HepG2 (cell line): ENCODE data around the gene ERP27. TPM values are rescaled to one million over a fixed set of nuclear protein-coding genes. Genes with fewer than 3 reads are reported as not detected.

Experiments
- ATAC-seq: fragments of 200-7000 bp; cut with Tn5 transposase; 3 replicates; pipeline ENCODE4 v1.9.1; 2020; ENCODE audit warnings: mild to moderate bottlenecking, moderate library complexity
- BruUV-seq: library from RNA; stranded (reverse); fragments of 400-500 nt; replicated peaks from 2 replicates; lab custom pipeline; 2021; lab: Mats Ljungman, UMichigan
- CTCF ChIA-PET: fragments of 300-600 bp; formaldehyde crosslinking; extraction: SDS; loops from one replicate; lab custom pipeline; 2021; ENCODE audit warnings: low total read pairs, inconsistent platforms, low intra/inter-chr PET ratio; lab: Yijun Ruan, JAX
- POLR2A ChIA-PET: fragments of 350-600 bp; sonication (Branson Sonifier 250); formaldehyde crosslinking; loops from one replicate; lab custom pipeline; 2020; ENCODE audit warnings: antibody characterized with exemption, inconsistent platforms; lab: Yijun Ruan, JAX
- DNase-seq: peaks from one replicate; pipeline ENCODE4 v3.0.0-alpha.2; 2015; ENCODE audit warnings: low spot score
- FAIRE-seq: peaks from 3 replicates; lab custom pipeline; 2011; peaks lifted over from hg19 to GRCh38; lab: Jason Lieb, UNC
- H2AFZ ChIP-seq: one replicate; pipeline ENCODE4 v1.6.1; 2011; ENCODE audit warnings: low read length, inconsistent platforms
- H3K27ac ChIP-seq: fragments of 300-600 bp; 3 replicates; pipeline ENCODE4 v1.8.0; 2011; ENCODE audit warnings: mixed run types, mild to moderate bottlenecking, mixed read lengths, low read length, inconsistent platforms; ENCODE audit not compliant: insufficient read depth; ENCODE audit errors: extremely low read length
- H3K27me3 ChIP-seq, 2 experiments: fragments of 200-600 bp in 1 of 2; 2 replicates in 1 of 2; 3 replicates in 1 of 2; pipeline versions ENCODE4 v1.6.0 to v1.8.0; 2011; ENCODE audit warnings: low read length in 2 of 2, mild to moderate bottlenecking in 2 of 2, moderate library complexity in 2 of 2, inconsistent platforms in 1 of 2; ENCODE audit not compliant: insufficient read depth in 2 of 2, control insufficient read depth in 1 of 2
- H3K36me3 ChIP-seq, 2 experiments: fragments of 200-600 bp in 1 of 2; replicated peaks in 1 of 2; 2 replicates in 1 of 2; 3 replicates in 1 of 2; pipeline versions ENCODE4 v1.5.1 to v1.8.0; 2011; ENCODE audit warnings: low read length in 2 of 2, inconsistent platforms in 1 of 2; ENCODE audit not compliant: insufficient read depth in 2 of 2, control insufficient read depth in 1 of 2
- H3K4me1 ChIP-seq: 2 replicates; pipeline ENCODE4 v1.5.1; 2012; ENCODE audit warnings: low read length, inconsistent platforms; ENCODE audit not compliant: insufficient read depth
- H3K4me2 ChIP-seq: 2 replicates; pipeline ENCODE4 v1.6.0; 2011; ENCODE audit warnings: low read depth, low read length, inconsistent platforms
- H3K4me3 ChIP-seq, 3 experiments: fragments of 200-600 bp in 1 of 3; sonication (generic), shearing (Covaris generic) in 1 of 3; replicated peaks in 1 of 3; 2 replicates each; pipeline ENCODE4 v1.5.1; 2011 to 2016; ENCODE audit warnings: low read length in 3 of 3, inconsistent platforms in 2 of 3, low read depth in 2 of 3, mild to moderate bottlenecking in 2 of 3, control low read depth in 1 of 3, mixed read lengths in 1 of 3; ENCODE audit not compliant: insufficient read depth in 1 of 3
- H3K79me2 ChIP-seq: one replicate; pipeline ENCODE4 v1.6.1; 2011; ENCODE audit warnings: low read length, inconsistent platforms; ENCODE audit not compliant: insufficient read depth
- H3K9ac ChIP-seq: 2 replicates; pipeline ENCODE4 v1.6.0; 2011; ENCODE audit warnings: mild to moderate bottlenecking, low read depth, low read length, inconsistent platforms; ENCODE audit not compliant: insufficient read depth
- H3K9me3 ChIP-seq: 2 replicates; pipeline ENCODE4 v1.5.1; 2012; ENCODE audit warnings: mild to moderate bottlenecking, low read length
- H4K20me1 ChIP-seq: 2 replicates; pipeline ENCODE4 v1.6.0; 2011; ENCODE audit warnings: inconsistent platforms, mild to moderate bottlenecking, low read length, moderate library complexity; ENCODE audit not compliant: insufficient read depth
- ELF4 ChIP-seq: sonication (generic); formaldehyde crosslinking; IDR thresholded peaks from 2 replicates; pipeline ENCODE4 v1.5.0; 2020; ENCODE audit warnings: missing genetic modification reagents, mild to moderate bottlenecking, moderate library complexity, borderline replicate concordance
- FIP1L1 ChIP-seq: fragments of 200-400 bp; formaldehyde crosslinking; IDR thresholded peaks from 2 replicates; pipeline ENCODE4 v1.6.1; 2018; ENCODE audit warnings: low read depth, mild to moderate bottlenecking, low read length, moderate library complexity, borderline replicate concordance; ENCODE audit not compliant: insufficient read depth
- HES4 ChIP-seq: sonication (generic); formaldehyde crosslinking; IDR thresholded peaks from 2 replicates; pipeline ENCODE4 v1.9.0; 2021; ENCODE audit warnings: mild to moderate bottlenecking, missing genetic modification reagents, borderline replicate concordance
- HNF4G ChIP-seq, 2 experiments: sonication (generic) in 1 of 2; formaldehyde crosslinking in 1 of 2; IDR thresholded peaks; 2 replicates each; pipeline versions ENCODE4 v1.4.0 to v1.6.1; 2011 to 2020; ENCODE audit warnings: borderline replicate concordance in 2 of 2, low read depth in 2 of 2, mild to moderate bottlenecking in 2 of 2, low read length in 1 of 2, missing genetic modification reagents in 1 of 2, moderate library complexity in 1 of 2
- KDM3A ChIP-seq: IDR thresholded peaks from 2 replicates; pipeline ENCODE4 v1.6.1; 2018; ENCODE audit warnings: low read depth, missing compliant biosample characterization
- MTF2 ChIP-seq: sonication (generic); formaldehyde crosslinking; IDR thresholded peaks from 2 replicates; pipeline ENCODE4 v1.5.0; 2020; ENCODE audit warnings: missing genetic modification reagents, borderline replicate concordance
- TCF7L2 ChIP-seq: IDR thresholded peaks from 2 replicates; pipeline ENCODE4 v1.6.1; 2011; ENCODE audit warnings: mild to moderate bottlenecking, low read depth, low read length, moderate library complexity
- TRAFD1 ChIP-seq: sonication (generic); formaldehyde crosslinking; IDR thresholded peaks from 2 replicates; pipeline ENCODE4 v1.5.1; 2020; ENCODE audit warnings: missing genetic modification reagents, mild to moderate bottlenecking, borderline replicate concordance
- ZEB1 ChIP-seq: IDR thresholded peaks from 2 replicates; pipeline ENCODE4 v1.6.1; 2012; ENCODE audit warnings: mild to moderate bottlenecking, low read depth, inconsistent platforms; ENCODE audit not compliant: insufficient replicate concordance
- ZNF264 ChIP-seq: sonication (generic); formaldehyde crosslinking; IDR thresholded peaks from 2 replicates; pipeline ENCODE4 v1.4.0; 2020; ENCODE audit warnings: missing genetic modification reagents
- ZNF430 ChIP-seq: sonication (generic); formaldehyde crosslinking; IDR thresholded peaks from 2 replicates; pipeline ENCODE4 v1.9.0; 2021; ENCODE audit warnings: mild to moderate bottlenecking, missing genetic modification reagents
- ZNF546 ChIP-seq: sonication (generic); formaldehyde crosslinking; conservative IDR thresholded peaks from 2 replicates; pipeline ENCODE4 v1.8.1; 2023; ENCODE audit warnings: mild to moderate bottlenecking, missing genetic modification reagents
- ZNF691 ChIP-seq: sonication (generic); formaldehyde crosslinking; IDR thresholded peaks from 2 replicates; pipeline ENCODE4 v1.4.0; 2020; ENCODE audit warnings: missing genetic modification reagents, low read depth, mild to moderate bottlenecking, borderline replicate concordance
- WGBS: methylation state at CpG from one replicate; pipeline ENCODE4 v1.1.6; 2017; ENCODE audit warnings: low lambda C conversion rate; 5-methylcytosine and 5-hydroxymethylcytosine counted together
- in situ Hi-C: cut with HindIII; loops from 2 replicates; pipeline ENCODE4 v1.10.0; 2017; ENCODE audit warnings: low pct_unique_long_range_greater_than_20kb; ENCODE audit not compliant: extremely low pct_ligation_motif_present
- intact Hi-C: fragments of 100-400 bp; cut with micrococcal nuclease; formaldehyde crosslinking; loops from one replicate; pipeline ENCODE4 v1.10.0; 2022; ENCODE audit not compliant: unreplicated experiment
- polyA plus RNA-seq, 8 experiments: library from polyadenylated mRNA; depleted of rRNA in 3 of 8; stranded (reverse) in 7 of 8; unstranded in 1 of 8; fragments of >200 nt; fragmentation: Illumina TruSeq in 4 of 8; extraction: Trizol in 4 of 8; gene quantifications; 2 replicates each; pipeline versions ENCODE4 v1.2.1 to v1.2.3, GENCODE V29; 2011 to 2016; ENCODE audit warnings: low read depth in 4 of 8, missing spikeins in 1 of 8, mixed read lengths in 1 of 8; ENCODE audit not compliant: insufficient read depth in 1 of 8
- total RNA-seq, 5 experiments: library from RNA; depleted of rRNA; stranded (reverse); fragments of >200 nt; fragmentation: Illumina TruSeq; extraction: Trizol; gene quantifications; 2 replicates each; pipeline ENCODE4 v1.2.3, GENCODE V29; 2016; ENCODE audit warnings: low read depth in 1 of 5

Gene ERP27
- total and polyA plus RNA-seq, 2 of the 13 experiments (the other 11 are each of a cell fraction or from before 2014, with no cell fraction given), result 1.8 to 6.6 TPM

- CTCF ChIA-PET, result no interaction called here
- Histone ChIP-seq H3K4me1 (no peaks in the 10 kb centered on the region), H3K79me2 (no peaks in the 10 kb centered on the region), H3K36me3 (no peaks in the 10 kb centered on the region), H3K27ac (no peak overlapping the region), H2AFZ (no peak overlapping the region), H3K4me2 (no peak overlapping the region), H4K20me1 (no peaks in the 10 kb centered on the region), H3K4me3 (no peak overlapping the region), H3K27me3 (no peaks in the 10 kb centered on the region), H3K9me3 (no peaks in the 10 kb centered on the region), H3K9ac (no peak overlapping the region)
- TF ChIP-seq ZEB1 (no peak), ZNF546 (CRISPR knock-in tag) (no peak), MTF2 (CRISPR knock-in tag) (no peak), ELF4 (CRISPR knock-in tag) (no peak), KDM3A (CRISPR knock-in tag) (no peak), ZNF264 (CRISPR knock-in tag) (no peak)
- POLR2A ChIA-PET, result no interaction called here
- in situ Hi-C loops, result no loop called here
- no peak for FAIRE-seq
- ATAC-seq, result no peak
- no TSS peak for BruUV-seq
- WGBS, result 62% methylated on average over 3 of the region's 3 CpGs
- DNase-seq, result no peak
- intact Hi-C loops, result no loop called here
Observed at GRCh38 chr12:14927267-14927666, 11.1 kb downstream of the ERP27 start.

- CTCF ChIA-PET, result no interaction called here
- intact Hi-C loops (no loop called here), in situ Hi-C loops (no loop called here)
- Histone ChIP-seq H3K79me2 (no peaks in the 10 kb centered on the region), H3K4me3 (no peak overlapping the region), H2AFZ (no peak overlapping the region), H3K27ac (no peak overlapping the region), H3K4me2 (no peak overlapping the region), H3K4me1 (no peaks in the 10 kb centered on the region), H3K36me3 (no peaks in the 10 kb centered on the region), H4K20me1 (no peaks in the 10 kb centered on the region), H3K9ac (no peak overlapping the region)
- no peak for ATAC-seq
- no TSS peak for BruUV-seq
- DNase-seq, result no peak
- TF ChIP-seq HES4 (CRISPR knock-in tag), result no peak
- no peak for TF ChIP-seq TCF7L2
- no peak for TF ChIP-seq FIP1L1
- no peak for TF ChIP-seq HNF4G (IDR thresholded peaks at IDR 0.05; ENCODE audit: borderline replicate concordance, low read depth, low read length)
- TF ChIP-seq HNF4G (CRISPR knock-in tag; IDR thresholded peaks at IDR 0.05; ENCODE audit: borderline replicate concordance, low read depth), result no peak
- TF ChIP-seq ZNF691, result no peak
- no peak for TF ChIP-seq ZNF430
- no peak for TF ChIP-seq TRAFD1 (CRISPR knock-in tag)
- TF ChIP-seq, all 625 proteins: peak for 0
- Histone ChIP-seq H3K27me3 (no peaks in the 10 kb centered on the region), H3K9me3 (no peaks in the 10 kb centered on the region)
- POLR2A ChIA-PET, result no interaction called here
- WGBS, result 59% methylated on average over 3 of the region's 3 CpGs
- no peak for FAIRE-seq
Observed at GRCh38 chr12:14924541-14924940, 13.8 kb downstream of the ERP27 start.
